Esophagus squamous epithelium (tissue), 4 donors: Measurements from ENCODE around the gene PRLR.

Experiments
- POLR2A ChIP-seq, 4 donors: fragments of 450-650 bp; IDR thresholded peaks; one replicate each; pipeline ENCODE4 v1.6.1; 2017; ENCODE audit warnings: antibody characterized with exemption in 4 of 4, mild to moderate bottlenecking in 4 of 4, moderate library complexity in 3 of 4
- TF ChIP-seq, protein P1 (sequence below), 6 experiments: fragments of 450-650 bp in 4 of 6; fragments of 200-600 bp in 2 of 6; sonication (generic) in 2 of 6; IDR thresholded peaks; one replicate each; pipeline ENCODE4 v1.5.1; 2016 to 2019; ENCODE audit warnings: antibody characterized with exemption in 6 of 6, mild to moderate bottlenecking in 4 of 6, moderate library complexity in 4 of 6

GRCh38 chr5:35236770-35237169 is 6.5 kb upstream of the PRLR start:
- TF ChIP-seq, protein P1, sequence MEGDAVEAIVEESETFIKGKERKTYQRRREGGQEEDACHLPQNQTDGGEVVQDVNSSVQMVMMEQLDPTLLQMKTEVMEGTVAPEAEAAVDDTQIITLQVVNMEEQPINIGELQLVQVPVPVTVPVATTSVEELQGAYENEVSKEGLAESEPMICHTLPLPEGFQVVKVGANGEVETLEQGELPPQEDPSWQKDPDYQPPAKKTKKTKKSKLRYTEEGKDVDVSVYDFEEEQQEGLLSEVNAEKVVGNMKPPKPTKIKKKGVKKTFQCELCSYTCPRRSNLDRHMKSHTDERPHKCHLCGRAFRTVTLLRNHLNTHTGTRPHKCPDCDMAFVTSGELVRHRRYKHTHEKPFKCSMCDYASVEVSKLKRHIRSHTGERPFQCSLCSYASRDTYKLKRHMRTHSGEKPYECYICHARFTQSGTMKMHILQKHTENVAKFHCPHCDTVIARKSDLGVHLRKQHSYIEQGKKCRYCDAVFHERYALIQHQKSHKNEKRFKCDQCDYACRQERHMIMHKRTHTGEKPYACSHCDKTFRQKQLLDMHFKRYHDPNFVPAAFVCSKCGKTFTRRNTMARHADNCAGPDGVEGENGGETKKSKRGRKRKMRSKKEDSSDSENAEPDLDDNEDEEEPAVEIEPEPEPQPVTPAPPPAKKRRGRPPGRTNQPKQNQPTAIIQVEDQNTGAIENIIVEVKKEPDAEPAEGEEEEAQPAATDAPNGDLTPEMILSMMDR (IDR thresholded peaks at IDR 0.05): no peak
- no peak for TF ChIP-seq POLR2A (IDR thresholded peaks at IDR 0.05)
